Cardiac septum (tissue), 1 donor: ENCODE data around the gene MICAL3. TPM values are rescaled to one million over a fixed set of nuclear protein-coding genes. Genes with fewer than 3 reads are reported as not detected.
"Not testable (repeated sequence)": the region's sequence is repeated elsewhere in the genome, so short reads cannot be mapped to it uniquely, and the experiment has no call there.

Source experiments
- DNase-seq: peaks from one replicate; pipeline ENCODE4 v3.0.0-alpha.2; 2020; ENCODE audit warnings: low spot score
- intact Hi-C: fragments of 100-400 bp; cut with DNase I; formaldehyde crosslinking; loops from one replicate; pipeline ENCODE4 v1.14.0; 2022
- total RNA-seq: library from RNA; stranded (reverse); fragmentation: NEBNext Ultra II Directional; extraction: Animal tissue kit (Norgen Biotek cat#: 25700); gene quantifications from one replicate; pipeline ENCODE4 v1.2.1, GENCODE V29; 2021
- donor health status: DM: no; HTN: no; CAD: no.

The MICAL3 gene
- total RNA-seq, 1 donor from 2014 or later: 126 TPM

DNA sequence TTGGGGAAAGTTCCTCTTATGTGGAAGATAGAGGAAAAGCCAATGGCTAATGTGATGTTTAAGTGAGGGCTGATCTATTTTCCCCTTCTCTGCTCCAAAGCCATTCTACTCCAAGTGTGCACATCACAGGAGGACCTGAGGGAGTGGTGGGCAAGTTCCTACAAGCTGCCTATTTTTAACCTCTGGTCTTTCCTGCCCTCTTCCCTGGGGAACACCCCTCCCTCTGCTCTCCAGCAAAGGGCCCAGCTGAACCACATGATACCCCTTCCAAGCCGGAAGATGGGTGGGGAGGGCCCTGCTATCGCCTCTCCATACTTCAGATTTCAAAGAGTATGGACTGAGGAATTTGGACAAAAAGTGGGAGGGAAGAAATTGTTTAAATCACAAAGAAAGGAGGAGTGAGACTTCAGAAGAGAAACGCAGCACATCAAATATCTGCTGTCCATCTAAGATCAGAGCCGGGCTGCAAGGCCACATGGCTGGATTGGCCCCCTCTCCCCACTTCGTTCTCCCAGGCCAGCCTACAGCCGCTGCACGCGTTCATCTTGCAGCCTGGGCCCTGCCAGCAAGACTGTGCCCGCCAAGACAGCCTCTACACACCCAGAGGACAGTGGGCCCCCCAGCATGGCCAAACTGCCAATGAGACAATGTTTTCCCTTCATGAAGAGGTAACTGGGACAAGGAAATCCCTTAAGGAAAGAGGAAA lies 77.5 kb downstream of the MICAL3 start:
- no peak for DNase-seq
- intact Hi-C loops: no loop called here

DNA sequence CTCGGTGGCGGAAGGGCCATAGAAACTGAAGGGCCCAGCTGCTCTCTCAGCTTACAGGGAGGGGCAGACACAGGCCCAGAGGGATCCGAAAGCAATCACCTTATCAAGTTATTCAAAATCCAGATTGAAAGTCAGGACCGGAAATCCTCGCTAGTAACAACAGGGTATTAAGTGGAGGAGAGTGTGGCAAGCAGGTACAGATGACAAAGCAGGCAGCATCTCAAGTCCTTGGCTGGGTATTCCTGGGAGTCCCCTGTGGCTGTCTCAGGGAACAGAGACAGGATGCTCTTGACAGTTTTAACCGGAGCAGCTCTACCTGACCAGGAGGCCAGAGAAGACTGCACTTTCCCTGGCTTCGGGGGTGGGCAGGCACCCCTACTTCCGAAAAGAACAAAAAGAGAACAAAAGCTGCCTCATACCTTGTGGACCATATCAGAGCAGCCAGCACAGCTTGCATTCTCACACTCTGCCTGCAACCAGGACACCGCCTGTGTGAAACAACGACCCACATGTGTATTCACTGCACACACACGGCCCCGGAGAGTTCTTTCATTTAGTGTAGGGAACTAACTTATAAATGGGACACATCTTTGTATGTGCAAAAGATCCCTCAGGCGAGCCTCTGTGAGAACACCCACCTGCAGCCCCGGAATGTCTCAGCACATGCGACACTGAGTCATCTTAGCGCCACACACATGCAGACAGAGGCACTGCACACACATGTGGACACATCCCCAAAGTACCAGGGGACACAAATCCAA lies 78.3 kb downstream of the MICAL3 start:
- intact Hi-C loops: no loop called here
- DNase-seq: no peak

DNA sequence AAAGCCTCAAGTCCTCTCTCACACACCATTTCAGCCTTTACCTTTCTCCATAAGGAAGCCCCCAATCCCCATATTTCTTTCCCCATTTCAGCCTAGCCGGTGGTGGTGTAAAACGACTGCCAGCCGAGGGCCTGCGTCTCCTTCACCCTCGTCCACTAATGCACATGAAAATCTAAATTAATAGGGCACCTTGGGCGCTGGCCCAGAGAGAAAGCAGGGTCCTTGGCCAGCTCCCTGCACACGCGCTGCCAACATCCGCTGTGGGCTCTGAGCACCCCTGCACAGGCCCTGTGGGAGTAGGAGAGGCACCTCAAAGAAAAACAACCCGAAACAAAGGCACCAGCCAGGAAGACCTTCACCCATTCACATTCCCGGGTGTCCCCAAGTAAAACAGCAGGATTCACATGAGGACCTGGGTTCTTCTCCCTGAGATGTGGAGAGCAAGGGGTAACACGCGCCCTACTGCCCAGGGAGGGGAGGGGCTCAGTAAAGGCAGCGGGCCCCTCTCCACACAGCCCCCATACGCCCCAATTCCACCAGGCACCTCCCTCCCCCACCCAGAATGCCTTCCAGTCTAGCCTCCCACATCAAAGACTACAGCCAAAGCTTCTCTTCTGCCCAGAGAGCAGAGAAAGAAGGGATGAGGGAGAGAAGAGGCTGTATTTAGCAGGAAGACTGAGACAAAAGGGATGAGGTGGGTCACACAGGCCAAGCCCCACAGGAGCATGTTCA lies 79.0 kb downstream of the MICAL3 start:
- intact Hi-C loops: no loop called here
- no peak for DNase-seq

DNA sequence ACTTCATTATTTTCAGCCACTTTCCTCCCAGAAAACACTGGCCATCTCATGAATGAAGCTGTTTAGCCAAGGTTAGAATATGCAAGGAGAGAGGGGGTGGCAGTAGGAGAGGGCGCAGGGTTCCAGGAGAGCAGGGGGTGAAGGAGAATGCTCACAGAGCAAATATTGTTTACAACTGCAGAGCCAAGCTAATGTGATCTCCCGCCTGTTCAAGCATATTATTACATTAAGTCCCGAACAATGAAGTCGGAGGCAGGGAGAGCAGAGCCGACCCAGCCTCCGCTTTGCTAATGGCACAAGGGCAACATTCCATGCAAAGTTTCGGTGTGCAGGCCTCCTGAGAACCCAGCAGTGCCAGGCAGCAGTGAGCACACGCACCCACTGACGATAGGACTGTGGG lies 80.1 kb downstream of the MICAL3 start:
- intact Hi-C loops: loop anchor here (5.0 kb wide), 1 partner anchor 37 kb away; no protein-coding TSS in a partner anchor
- no peak for DNase-seq

DNA sequence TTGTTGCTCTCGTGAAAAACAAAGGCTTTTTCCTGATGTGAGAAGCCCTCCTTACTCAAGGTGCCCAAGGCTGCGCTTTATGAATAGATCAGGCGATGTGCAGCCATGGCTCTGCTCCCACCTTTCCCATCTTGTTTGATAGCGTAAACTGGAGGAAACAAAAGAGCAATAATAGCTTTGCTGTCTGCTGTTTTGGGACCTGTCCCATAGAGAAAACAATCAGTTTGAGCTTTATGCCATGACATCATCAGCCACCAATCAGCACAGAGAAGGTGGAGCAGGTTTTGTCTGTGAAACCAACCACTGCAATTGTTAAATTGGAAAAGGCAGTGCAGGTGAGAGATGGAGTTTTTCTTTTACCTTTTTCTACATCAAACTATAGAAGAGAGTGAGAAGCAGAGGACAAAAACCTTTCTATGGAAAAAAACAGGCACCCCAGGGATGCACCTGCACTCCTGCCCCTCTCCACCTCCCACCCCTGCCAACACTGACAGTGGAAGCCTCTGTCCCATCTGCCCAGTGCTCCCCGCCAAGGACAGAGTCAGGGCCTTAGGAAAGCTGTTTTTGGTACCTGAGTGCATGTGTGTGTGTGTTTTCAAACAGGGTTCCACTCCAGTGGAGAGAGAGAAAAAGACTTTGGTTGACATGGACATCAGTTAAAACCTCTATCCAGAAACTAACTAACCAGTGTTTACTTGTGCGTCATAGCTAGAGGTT lies 80.7 kb downstream of the MICAL3 start:
- no peak for DNase-seq
- intact Hi-C loops: loop anchor here (5.0 kb wide), 1 partner anchor 36 kb away; no protein-coding TSS in a partner anchor

DNA sequence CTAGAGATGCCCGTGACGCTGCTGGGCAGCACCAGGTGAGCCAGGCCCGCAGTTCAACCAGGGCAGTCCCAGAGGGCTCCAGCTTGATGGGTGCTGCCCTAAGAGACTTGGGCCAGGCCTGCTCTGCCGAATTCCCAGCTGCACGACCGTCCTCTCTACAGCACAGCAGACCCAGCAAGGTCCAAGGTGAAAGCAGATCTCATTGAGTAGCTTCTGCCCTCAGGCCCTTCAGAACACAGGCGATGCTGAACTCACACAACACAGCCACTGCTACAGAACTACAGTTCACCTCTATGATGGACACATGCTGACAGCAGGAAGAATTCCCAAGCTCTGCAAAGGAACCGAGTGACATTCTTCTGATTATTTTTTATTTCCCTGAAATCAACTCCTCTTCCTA lies 81.6 kb downstream of the MICAL3 start:
- no peak for DNase-seq
- intact Hi-C loops: loop anchor here (1.0 to 5.0 kb wide), 2 partner anchors 22 to 35 kb away; no protein-coding TSS in a partner anchor

DNA sequence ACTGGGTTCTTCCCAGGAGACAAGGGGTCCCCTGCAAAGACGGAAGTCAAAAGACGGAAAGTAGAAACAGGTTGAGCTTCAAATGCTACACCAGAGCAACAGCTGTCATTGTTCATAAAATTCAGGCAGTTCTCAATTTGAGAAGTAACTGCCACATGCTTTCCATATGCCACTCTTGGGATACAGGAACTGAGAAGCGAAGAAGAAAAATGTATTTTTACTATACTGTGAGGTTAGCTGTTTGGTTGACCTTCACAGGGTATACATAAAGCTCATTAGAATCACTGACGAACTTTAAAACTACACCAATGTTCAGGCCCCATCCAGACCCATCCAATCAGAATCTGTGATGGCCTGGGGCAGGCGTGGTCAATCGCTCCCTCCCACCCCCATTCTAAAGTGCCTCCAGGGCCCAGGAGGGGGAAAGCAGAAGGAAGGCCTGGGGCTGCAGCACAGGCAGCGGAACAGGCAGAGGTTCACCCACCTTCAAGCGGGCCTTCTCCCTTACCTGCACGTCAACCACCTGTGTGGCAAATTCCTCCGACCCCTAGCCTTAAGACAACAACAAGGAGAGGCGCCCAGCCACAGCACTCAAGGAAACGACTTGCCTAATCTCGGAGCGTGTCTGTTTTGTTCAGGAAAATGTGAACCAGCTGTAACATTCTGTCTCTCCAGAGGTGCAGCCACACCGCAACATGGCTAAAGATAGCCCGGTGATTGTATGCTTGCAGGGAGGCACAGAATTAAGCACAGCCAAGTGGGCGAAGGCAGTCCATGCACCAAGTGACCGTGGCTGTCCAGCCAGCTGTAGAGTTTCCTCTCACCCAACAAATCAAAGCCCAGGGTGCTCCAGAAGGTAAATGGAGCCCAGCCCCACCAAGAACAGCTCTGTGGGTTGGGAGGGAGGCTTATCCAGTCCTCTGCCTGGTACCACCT lies 82.6 kb downstream of the MICAL3 start:
- intact Hi-C loops: loop anchor here (1.0 to 5.0 kb wide), 2 partner anchors 21 to 34 kb away; no protein-coding TSS in a partner anchor
- DNase-seq: no peak

DNA sequence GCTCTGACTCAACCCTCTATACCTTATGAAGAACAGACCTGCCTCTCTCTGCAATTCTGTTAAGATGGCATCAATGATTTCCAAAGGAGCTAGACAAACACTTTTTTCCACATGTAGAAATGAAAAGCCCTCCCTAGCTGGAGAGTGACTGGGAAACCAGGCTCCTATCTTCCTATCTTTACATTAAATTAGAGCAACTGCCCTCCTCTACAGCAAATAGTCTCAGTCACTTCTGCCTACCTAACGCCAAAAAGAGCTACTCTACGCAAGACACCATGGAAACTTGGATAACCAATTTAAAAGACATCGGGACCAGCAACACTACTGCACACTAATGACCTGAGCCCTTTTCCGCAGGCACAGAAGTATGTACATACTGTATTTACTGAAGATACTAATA lies 84.8 kb downstream of the MICAL3 start:
- DNase-seq: no peak
- intact Hi-C loops: no loop called here

DNA sequence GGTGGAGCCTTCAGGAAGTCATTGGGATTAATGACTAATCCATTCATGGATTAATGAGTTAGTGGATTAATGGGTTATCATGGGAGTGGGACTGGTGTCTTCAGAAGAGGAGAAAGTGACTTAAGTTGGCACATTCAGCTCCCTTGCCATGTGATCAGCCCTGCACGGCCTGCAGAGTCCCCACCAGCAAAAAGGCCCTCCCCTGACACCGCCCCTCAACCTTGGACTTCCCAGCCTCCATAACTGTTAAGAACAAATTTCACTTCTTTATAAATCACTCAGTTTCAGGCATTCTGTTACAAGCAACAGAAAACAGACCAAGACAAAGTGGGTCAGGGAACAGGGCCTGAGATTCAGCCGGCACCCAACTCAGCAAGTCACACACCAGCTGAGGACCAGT lies 85.3 kb downstream of the MICAL3 start:
- DNase-seq: no peak
- intact Hi-C loops: no loop called here

DNA sequence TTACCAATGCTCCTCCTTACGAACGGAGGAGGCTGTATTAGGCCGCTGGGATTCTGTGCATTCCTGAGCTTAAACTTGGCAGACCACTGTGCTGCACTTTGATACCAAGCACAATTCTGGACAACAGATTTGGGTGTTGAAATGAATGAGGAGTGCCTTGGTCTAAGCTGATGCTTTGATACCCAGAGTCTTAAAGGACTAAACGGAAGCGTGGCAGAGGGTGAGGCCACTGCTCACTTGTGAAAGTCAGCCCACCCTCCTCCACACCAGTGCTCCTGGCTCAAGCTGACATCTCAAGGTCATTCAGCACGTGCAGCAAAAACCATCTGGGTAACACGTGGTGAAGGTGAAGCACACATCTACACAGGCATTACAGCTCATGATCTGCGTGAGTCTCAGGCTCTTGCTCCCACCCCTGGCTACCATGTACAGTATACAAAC lies 85.9 kb downstream of the MICAL3 start:
- DNase-seq: peak; percentile 67
- intact Hi-C loops: no loop called here

DNA sequence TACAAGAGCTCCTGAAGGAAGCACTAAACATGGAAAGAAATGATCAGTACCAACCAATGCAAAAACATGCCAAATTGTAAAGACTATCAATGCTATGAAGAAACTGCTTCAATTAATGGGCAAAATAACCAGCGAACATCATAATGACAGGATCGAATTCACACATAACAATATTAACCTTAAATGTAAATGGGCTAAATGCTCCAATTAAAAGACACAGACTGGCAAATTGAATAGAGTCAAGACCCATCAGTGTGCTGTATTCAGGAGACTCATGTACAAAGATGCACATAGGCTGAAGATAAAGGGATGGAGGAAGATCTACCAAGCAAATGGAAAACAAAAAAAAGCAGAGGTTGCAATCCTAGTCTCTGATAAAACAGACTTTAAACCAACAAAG lies 91.9 kb downstream of the MICAL3 start:
- intact Hi-C loops, DNase-seq: not testable (repeated sequence)

DNA sequence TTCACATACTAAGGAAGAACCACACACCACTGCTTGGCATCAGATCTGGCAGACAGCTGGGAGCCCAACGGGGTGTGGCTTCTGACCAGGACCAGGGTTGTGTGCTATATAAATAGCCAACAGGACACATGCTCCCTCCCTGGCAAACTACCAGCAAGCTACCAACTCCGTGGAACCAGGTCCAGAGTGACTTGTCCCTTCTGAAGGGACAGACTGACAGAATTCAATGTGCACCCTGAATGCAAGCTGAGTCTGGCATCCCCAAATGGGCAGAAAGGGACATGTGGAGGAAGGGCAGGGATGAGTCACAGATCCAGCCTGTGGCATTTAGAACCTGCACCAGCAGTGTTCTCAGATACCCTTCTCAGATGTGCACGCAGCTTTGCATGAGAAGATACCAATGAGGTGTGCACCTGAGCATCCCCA lies 92.9 kb downstream of the MICAL3 start:
- intact Hi-C loops: no loop called here
- peak; percentile 90 for DNase-seq

DNA sequence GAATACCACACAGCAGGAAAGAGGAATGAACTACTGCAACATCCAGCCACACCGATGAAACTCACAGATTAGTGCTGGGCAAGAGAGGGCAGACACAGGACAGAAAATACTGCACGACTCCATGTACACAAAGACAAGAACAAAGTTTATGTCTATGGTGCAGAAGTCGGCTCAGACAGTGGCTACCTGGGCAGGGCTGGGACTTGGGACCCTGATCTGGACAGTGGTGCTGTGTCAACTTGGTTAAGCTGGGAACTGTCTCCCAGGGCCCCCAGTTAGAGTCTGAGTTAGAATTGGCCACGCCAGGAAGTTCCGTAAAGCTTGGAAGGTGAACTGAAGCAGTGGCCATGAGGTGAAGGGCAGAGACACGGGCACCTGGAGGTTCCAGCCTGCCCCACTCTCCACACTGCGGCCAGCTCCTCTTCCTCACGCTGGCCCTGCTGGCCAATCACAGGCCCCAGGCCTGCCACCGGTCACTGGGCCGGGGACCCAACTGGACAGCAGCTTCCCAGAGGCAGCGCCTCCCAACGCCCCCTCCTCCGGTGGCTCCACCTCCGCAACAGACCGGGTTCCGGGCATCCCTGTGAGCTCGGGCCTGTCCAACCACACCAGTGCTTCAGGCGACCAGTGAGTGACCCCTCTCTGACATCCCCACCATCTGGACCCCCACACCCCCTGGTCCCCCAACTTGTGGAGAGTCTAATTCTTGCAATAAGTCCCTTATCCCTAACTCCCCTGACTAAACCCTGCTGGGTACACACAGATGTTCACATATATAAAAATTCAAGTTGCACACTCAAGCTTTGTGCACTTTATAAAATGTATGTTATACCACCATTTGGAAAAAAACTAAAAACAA lies 93.7 kb downstream of the MICAL3 start:
- intact Hi-C loops: no loop called here
- peak; percentile 39 for DNase-seq

DNA sequence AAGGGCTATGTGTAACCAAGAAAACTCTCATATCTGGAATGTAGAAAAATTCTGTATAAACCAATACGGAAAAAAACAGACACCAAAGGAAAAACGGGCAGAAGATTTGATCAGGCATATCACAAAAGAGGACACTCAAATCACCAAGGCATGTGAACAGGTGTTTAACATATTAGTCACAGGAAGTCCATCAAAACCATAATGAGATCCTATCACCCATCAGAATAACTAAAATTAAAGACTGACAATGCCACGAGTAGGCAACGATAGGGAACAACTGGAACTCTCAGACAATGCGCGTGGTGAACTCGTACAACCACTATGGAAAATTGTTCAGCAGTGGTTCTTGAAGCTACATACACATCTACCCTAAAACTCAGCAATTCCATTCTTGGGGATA lies 94.5 kb downstream of the MICAL3 start:
- intact Hi-C loops: no loop called here
- DNase-seq: no peak

DNA sequence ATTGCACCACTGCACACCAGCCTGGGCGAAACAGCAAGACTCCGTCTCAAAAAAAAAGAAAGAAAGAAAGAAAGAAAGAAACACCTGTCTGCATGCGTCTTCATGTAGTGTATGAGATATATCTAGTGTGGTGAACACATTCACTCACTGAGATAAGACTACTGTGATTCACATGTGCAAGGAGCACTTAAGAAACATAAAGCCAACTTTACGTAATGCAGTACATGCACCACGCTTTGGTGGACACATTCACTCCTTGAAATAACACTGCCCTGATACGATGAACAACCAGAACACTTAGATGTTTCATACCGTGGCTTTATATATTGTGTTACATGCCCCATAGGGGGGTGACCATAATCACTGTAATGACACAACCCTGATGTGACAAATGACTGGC lies 96.0 kb downstream of the MICAL3 start:
- intact Hi-C loops: no loop called here
- no peak for DNase-seq

DNA sequence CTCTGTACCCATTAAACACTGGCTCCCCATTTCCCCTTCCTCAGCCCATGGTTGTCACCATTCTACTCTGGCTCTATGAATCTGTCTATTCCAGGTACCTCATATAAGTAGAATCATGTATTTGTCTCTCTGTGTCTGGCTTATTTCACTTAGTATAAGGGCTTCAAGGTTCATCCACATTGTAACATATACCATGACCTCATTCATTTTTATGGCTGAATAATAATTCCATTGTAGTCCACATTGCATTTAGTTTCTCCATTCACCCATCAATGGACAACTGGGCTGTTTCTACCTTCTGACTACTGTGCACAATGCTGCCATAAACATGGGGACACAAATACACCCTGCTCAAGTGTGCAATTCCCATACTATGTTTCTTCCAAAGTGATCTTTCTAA lies 97.3 kb downstream of the MICAL3 start:
- no peak for DNase-seq
- intact Hi-C loops: no loop called here

DNA sequence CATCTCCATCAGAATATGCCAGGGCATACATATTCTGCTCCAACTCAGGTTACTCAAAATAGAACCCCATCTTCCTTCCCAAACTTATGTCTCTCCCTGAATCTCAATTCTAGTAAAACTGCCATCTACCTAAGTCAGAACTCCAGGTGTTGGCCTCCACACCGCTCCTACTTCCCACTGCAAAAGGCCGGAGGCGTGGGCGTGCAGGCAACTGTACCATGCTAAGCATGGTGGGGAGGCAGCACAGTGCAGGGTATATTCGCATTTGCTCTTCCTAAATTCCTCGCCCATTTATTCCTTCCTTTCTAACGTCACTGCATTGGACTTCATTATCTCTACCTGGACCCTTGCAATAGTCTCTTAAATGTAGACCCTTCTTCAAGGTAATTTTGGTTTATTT lies 97.8 kb downstream of the MICAL3 start:
- peak; percentile 69 for DNase-seq
- intact Hi-C loops: no loop called here

DNA sequence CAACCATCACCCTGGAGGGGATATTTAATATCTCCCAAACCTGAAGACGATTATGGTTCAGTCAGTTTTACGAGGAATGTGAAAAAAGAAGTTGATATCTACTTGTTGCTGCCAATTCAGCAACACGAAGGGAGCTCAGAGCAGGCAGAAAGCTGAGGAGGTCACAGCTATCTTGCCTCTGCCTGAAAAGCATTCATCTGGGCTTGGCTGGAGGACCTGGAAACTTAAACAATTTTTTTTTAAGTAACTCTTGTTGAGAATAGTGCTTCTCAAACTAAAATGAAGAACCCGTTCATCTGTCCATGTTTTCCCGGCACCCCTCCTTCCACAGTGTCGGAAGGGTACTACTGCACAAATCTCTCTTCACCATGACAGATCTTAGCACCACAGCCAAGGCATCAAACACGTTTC lies 98.9 kb downstream of the MICAL3 start:
- intact Hi-C loops: no loop called here
- DNase-seq: no peak
